HG02610 (cell line): ENCODE data around the gene ZNF274.
"Not testable (repeated sequence)": the region's sequence is repeated elsewhere in the genome, so short reads cannot be mapped to it uniquely, and the experiment has no call there.

Source experiments
- ATAC-seq: cut with Tn5 transposase; IDR thresholded peaks from one replicate; pipeline ENCODE4 v1.9.1; 2021; ENCODE audit warnings: mild to moderate bottlenecking, moderate library complexity; ENCODE audit not compliant: unreplicated experiment

Gene ZNF274

GRCh38 chr19:58212336-58213074, 29.6 kb downstream of the ZNF274 start:
- no peak for ATAC-seq

GRCh38 chr19:58213075-58213369, 30.2 kb downstream of the ZNF274 start:
- ATAC-seq, result no peak

- ATAC-seq, result no peak
These were observed 34.2 kb downstream of the ZNF274 start for GRCh38 chr19:58217069-58217481.

GRCh38 chr19:58217607-58218391, 34.9 kb downstream of the ZNF274 start:
- ATAC-seq, result no peak

- ATAC-seq, result no peak
These were observed 36.0 kb downstream of the ZNF274 start for GRCh38 chr19:58218899-58219298.

GRCh38 chr19:58227964-58228584, 45.2 kb downstream of the ZNF274 start:
- no peak for ATAC-seq

GRCh38 chr19:58228585-58229254, 45.9 kb downstream of the ZNF274 start, which contains the start of gene ZNF544:
TSS of gene ZNF544 (plus strand) at chr19:58228914. CDS start at chr19:58244024, 15,110 bp downstream.
- ATAC-seq, result peak; percentile 95

- no peak for ATAC-seq
These were observed 46.4 kb downstream of the ZNF274 start for GRCh38 chr19:58229255-58229639.

GRCh38 chr19:58237324-58237723, 54.5 kb downstream of the ZNF274 start:
- ATAC-seq, result no peak

- ATAC-seq, result no peak
These were observed 60.5 kb downstream of the ZNF274 start for GRCh38 chr19:58243351-58243750.

- ATAC-seq, result no peak
These were observed 66.0 kb downstream of the ZNF274 start for GRCh38 chr19:58248886-58249285.

- no peak for ATAC-seq
These were observed 69.3 kb downstream of the ZNF274 start for GRCh38 chr19:58252102-58252685.

GRCh38 chr19:58258259-58258658, 75.4 kb downstream of the ZNF274 start:
- ATAC-seq, result not testable (repeated sequence)

GRCh38 chr19:58261600-58261967, 78.7 kb downstream of the ZNF274 start:
- no peak for ATAC-seq

- ATAC-seq, result no peak
These were observed 79.4 kb downstream of the ZNF274 start for GRCh38 chr19:58261968-58262921.

GRCh38 chr19:58262922-58263296, 80.0 kb downstream of the ZNF274 start:
- no peak for ATAC-seq
